Measurements from ENCODE around the gene ADGRL1.

Gene ADGRL1

GRCh38 chr19:14139944-14140343 lies 66.0 kb downstream of the ADGRL1 start:
- no peak for DNase-seq (ENCODE audit: low read depth in 2 of 2)

DNA sequence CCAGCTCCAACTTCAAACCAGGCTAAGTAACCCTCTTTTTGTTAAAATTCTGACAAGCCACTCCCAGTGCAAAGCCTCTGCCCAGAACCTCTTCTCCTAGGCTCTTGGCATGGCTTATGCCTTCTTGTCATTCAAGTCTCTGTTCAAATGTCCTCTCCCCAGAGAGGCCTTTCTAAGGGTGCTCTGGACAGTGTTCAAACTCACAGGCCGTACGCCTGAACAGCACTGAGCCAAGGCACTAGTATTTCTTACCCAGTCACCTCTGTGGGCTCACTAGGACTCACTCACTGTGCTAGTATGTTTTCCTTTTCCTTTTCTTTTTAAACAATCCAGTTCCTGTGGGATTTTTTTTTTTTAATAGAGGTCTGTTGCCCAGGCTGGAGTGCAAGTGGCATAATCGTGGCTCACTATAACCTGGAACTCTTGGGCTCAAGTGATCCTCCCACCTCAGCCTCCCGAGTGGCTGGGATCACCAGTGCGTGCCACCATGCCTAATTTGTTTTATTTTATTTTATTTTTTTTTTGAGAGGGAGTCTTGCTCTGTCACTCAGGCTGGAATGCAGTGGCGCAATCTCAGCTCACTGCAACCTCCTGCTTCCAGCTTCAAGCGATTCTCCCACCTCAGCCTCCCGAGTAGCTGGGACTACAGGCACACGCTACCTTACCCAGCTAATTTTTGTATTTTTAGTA lies 67.2 kb downstream of the ADGRL1 start:
- DNase-seq (ENCODE audit: low read depth in 2 of 2) = no peak

GRCh38 chr19:14136509-14137281 lies 69.3 kb downstream of the ADGRL1 start, which contains the start of gene ASF1B:
TSS of gene ASF1B (minus strand) at chr19:14136589. CDS start at chr19:14136456, 133 bp downstream.
- DNase-seq (ENCODE audit: low read depth in 2 of 2) = peak; percentile 92 to 97

GRCh38 chr19:14135985-14136508 lies 69.9 kb downstream of the ADGRL1 start:
- no peak for DNase-seq (ENCODE audit: low read depth in 2 of 2)

- no peak for DNase-seq (ENCODE audit: low read depth in 2 of 2)
Observed at GRCh38 chr19:14135355-14135754, 70.6 kb downstream of the ADGRL1 start.

DNA sequence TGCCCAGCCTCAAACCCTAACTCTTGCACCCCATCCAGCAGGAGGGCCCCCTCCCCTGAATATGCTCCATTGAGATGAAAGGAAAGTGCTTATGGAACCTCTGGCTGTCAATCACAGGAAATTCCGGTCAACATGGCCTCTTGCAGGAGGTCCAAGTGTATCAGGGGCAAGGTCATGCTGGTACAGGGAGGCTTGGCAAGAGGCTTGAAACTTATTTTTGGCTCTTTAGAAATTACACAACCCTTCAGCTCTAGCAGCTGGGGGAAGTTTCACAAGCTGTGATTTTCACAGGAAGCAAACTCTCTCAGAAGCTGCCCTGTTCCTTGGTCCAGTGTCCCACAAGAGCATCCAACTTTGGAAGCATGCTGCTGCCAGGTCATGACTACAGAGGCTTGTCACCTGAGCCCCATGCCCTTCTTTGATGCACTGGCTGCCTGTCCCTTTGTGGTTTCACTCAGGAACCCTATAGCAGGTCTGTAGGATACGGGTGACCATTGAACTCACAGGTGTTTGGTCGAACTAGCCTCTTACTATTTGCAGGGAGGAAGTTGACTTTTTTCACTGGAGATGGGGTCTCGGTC lies 78.0 kb downstream of the ADGRL1 start:
- no peak for DNase-seq (ENCODE audit: low read depth in 2 of 2)

- no peak for DNase-seq (ENCODE audit: low read depth in 2 of 2)
Observed at GRCh38 chr19:14127176-14127575, 78.8 kb downstream of the ADGRL1 start.

DNA sequence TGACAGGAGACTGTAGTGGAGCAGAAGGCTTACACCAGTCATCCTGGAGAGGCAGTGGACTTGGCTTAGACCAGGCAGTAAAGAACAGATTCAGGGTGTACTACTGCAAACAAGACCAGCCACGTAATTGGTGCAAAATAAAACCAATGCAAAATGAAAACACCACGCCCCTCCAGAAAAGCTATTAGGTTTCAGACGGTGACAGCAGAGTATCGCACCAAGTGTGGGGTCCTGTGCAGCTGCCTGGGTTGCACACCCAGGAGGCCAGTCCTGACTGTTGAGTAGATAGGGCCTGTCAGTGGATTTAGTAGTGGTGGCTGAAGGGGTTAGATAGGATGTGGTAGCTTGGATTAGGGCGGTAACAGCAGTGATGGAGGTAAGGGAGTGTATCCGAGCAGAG lies 83.0 kb downstream of the ADGRL1 start:
- DNase-seq (ENCODE audit: low read depth in 2 of 2) = no peak

DNA sequence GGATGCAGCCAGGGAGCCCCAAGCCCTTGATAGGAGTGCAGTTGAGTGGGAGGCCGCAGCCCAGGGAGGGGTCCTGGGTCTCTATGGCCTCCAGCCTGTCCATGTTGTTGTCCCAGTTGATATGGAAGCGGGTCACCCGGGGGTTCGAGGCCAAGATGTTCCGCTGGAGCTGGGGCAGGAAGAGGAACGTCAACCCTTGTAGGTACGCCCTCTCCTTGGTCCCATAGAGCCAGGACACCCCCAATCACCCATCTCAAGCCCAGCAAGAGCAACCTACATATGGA lies 85.5 kb downstream of the ADGRL1 start:
- no peak for DNase-seq (ENCODE audit: low read depth in 2 of 2)

DNA sequence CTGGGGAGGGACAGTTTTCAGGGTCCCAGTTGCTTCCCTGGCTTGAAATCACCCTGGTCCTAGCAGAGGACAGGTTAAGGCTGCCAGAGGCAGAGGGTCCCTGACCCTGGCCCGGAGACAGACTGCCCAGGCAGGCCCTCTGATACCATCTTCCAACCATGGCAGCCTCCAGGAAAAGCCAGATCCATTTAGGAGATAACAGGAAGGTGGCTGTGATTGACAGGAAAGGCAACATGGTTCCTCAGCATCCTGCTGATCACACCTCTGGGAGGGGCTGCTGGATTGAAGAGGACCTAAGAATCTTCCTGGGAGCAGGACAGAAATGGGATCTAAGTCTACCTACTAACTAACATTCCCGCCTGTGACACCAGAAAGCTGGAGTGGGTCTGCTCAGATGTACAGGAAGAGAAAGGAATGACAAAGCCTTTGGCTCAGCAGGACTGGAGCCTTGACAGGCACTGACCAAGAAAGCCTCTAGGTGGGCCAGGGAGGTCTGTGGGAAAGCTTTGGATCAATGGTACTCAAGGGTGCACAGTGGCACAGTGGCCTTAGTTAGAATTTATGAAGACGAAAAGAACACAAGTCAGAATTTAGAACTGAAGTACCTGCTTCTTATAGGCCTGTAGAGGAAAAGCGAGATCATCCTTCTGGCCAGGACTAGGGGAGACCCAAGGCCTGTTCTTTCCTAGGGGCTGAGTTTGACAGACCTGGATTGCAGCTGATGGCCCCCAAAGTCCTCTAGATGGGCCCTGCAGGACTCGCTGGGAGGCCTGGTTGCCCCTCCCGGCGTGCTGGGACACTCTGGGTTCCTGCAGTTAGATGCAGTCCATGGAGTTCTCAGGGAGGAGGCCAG lies 86.1 kb downstream of the ADGRL1 start:
- DNase-seq (ENCODE audit: low read depth in 2 of 2) = no peak

- DNase-seq (ENCODE audit: low read depth in 2 of 2) = no peak
Observed at GRCh38 chr19:14119146-14119545, 86.8 kb downstream of the ADGRL1 start.

DNA sequence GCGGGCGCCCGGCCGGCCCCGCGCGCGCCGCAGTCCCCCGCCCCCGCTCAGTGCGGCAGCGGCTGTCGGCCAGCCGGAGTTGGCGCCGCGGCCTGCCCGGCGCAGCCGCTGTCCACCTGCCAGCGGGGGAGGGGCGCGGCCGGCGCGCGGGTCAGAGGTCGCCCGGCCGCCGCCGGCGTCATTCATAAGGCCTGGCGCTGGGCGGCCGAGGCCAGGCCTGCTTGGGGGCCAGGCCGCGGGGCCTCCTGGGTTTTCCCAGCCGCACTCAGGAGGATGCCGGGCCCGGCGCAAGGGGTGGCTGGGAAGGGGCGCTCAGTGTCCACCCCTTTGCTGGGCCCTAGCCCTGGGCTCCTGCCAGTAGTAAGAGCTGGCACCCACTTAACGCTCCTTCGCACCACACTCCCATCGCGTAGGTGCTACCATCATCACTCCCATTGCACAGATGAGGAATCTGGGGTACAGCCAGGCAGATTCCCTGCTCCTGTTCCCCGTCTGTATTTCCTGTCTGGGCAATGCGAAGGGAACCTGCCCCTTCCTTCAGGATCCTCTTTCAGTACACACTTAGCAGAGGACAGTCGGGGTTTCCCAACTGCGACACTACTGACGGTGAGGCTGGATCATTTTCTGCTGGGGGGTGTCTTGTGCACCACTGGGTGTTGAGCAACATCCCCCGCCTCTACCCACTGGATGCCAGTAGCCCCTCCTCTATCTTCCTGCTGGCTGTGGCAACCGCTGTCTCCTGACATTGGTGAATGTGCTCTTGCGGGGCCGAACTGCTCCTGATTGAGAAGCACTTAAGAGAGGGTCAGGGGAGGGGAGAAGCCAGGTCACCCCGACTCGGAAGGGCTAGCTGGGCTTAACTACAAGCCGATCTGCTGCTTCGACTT lies 87.6 kb downstream of the ADGRL1 start:
- DNase-seq (ENCODE audit: low read depth in 2 of 2) = no peak

DNA sequence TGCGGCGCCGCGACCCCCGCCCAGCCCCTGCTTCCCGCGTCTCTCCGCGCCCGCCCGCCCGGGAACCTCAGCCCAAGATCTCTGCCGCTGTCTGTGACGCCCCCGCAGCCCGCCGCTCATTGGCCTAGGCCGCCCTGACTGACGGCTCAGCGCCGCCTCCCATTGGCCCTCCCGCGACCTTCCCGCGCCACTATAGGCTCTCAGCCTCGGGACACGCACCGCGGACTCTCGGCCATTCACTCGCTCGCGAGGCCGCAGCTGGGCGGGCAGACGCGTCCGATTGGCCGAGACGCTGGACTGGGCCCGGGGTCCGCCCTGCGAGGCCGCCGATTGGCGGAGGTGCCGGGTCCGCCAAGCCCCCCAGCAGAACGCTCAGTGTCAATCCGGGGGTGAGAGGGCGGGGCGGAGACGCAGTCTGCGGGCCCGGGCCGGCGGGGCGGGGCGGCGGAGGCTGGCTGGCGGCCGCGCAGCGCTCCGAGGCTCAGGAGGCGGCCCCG lies 88.3 kb downstream of the ADGRL1 start, which contains the start of gene PRKACA:
TSS of gene PRKACA (minus strand) at position 95 of the 497 bp plus-strand sequence. CDS start 215 bp downstream, outside the sequence.
- DNase-seq (ENCODE audit: low read depth in 2 of 2) = peak; percentile 97 to 98

DNA sequence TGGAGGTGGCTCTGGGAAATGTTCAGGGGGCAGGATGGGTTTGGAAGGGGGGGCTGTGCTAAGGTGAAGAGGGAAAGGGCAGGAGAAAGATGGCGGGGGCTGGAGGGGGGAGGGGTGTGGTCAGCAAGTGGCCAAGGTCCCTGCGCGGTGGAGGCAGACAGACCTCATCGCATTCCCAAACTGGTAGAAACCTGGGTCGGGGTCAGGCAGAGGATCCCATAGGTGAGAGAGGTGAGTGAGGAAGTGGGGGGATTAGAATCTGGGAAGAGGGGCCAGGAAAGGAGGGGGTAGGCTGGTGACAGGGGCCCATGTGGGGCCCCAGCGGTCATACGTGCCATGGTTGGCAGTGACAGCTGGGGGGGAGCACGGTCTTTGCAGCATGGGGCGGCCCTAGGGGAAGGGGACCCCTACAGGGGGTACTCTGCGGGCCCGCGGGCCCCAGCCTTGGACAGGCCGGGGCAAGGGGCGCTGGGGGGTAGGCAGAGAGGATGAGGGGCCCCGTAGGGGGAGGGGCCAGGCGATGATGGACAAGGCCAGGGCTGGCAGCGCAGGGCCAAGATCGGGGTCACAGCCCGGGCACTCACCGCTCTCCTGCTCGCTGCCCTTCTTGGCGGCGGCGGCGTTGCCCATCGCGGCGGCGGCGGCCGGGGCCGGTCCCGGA lies 88.9 kb downstream of the ADGRL1 start:
- DNase-seq (ENCODE audit: low read depth in 2 of 2) = no peak

DNA sequence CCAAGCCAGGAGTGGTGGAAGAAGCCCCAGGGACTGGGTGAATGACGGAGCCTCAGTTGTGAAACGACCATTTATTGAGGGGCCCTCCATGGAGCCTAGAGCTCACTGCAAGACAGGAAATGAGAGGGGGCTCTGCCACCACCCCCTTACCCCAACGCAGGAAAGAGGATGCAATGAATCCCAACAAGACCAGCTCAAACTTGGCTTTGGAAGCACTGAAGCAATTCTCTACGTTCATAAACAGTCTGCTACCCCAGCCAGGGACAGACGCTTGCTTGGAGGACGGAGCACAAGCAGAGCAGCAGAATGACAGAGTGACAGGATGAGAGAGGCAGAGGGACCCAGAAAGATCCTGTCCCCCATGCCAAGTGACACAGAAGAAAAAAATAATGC lies 89.4 kb downstream of the ADGRL1 start:
- no peak for DNase-seq (ENCODE audit: low read depth in 2 of 2)

- no peak for DNase-seq (ENCODE audit: low read depth in 2 of 2)
Observed at GRCh38 chr19:14115756-14116155, 90.2 kb downstream of the ADGRL1 start.

- DNase-seq (ENCODE audit: low read depth in 2 of 2) = peak; percentile 43 to 52
Observed at GRCh38 chr19:14114854-14115253, 91.1 kb downstream of the ADGRL1 start.

- DNase-seq (ENCODE audit: low read depth in 2 of 2) = no peak
Observed at GRCh38 chr19:14114439-14114838, 91.5 kb downstream of the ADGRL1 start.

DNA sequence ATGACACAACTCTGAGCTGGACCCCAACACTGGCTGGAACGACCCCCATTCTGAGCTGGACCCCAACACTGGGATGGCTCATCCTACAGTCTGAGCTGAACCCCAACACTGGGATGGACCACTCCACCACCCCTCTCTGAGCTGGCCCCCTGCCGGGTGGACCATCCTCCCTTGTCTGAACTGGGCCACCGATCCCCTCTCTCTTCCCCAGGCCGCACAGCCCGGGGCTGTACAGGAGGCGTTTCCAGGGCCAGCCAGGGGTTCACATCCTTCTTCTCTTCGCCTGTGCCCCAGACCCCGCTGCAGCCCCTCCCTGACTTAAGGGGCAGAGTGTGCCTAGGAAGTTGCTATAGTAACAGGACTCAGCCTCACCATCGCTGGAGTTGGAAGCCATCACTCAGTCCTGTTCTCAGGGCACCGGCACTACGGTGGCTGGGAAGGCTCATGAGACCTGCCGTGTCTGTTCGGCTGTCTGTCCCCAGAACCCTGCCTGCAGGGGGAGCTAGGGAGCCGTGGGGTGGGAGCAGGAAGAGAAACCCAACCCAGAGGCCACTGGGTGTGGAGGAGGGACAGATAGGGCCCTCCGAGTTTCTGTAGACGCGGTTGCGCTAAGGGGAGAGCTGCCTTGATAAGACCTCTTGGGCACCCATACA lies 92.1 kb downstream of the ADGRL1 start:
- DNase-seq (ENCODE audit: low read depth in 2 of 2) = peak; percentile 53 to 71
